NCI-H2196 (cell line): ENCODE results near the gene COLGALT1.
"Not testable (repeated sequence)": the region's sequence is repeated elsewhere in the genome, so short reads cannot be mapped to it uniquely, and the experiment has no call there.

Experiments used
- DNase-seq: peaks from one replicate; lab custom pipeline; 2025; ENCODE audit not compliant: unreplicated experiment; lab: John Stamatoyannopoulos, UW

The COLGALT1 gene

DNA sequence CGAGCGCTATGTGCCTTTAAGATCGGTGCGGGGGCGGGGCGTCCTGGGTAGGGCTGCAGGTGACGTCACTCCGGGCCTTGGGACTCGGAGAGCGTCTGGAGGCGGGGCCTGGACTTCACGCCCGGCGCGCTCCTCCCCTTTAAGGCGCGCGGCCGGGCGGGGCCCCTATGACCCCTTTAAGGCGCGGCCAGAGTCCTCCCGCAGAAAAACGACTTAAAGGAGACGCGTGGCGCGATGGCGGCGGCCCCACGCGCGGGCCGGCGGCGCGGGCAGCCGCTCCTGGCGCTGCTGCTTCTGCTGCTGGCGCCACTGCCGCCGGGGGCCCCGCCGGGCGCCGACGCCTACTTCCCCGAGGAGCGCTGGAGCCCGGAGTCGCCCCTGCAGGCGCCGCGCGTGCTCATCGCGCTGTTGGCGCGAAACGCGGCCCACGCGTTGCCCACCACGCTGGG, at the start of gene COLGALT1:
TSS of gene COLGALT1 (plus strand) at position 170 of the 449 bp plus-strand sequence. CDS start at position 235, 65 bp downstream.
- DNase-seq = peak; percentile 99

DNA sequence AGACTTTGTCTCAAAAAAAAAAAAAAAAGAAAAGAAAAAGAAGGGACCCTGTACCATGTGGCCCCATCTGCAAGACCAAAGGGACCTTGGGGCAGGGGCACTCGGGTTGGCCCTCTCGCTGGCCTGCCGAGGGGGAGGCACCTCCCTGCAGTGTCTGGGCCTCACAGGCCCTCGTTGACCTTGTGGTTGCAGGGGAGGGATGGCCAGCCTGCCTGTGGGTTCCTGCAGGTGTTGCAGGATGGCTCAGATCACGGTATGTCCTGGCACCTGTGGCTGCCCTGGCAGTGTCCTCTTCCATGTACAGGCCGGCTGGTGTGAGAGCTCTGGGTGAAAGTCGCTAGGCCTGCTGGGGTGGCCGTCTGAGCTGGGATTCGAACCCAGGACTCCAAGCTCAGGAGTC, 48.7 kb upstream of the COLGALT1 start:
- DNase-seq = no peak

DNA sequence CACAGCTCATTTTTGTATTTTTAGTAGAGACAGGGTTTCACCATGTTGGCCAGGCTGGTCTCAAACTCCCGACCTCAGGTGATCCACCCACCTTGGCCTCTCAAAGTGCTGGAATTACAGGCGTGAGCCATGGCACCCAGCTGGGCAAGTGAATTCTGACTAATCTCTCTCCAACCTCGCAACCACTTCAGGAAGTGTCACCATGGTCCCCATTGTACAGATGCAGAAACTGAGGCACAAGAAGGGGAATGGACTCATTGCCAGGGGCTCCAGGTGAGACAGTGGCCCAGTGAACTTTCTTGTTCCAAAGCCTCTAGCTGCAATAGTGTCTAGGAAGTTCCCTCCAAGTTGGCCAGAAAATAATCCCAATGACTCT, 46.9 kb upstream of the COLGALT1 start:
- not testable (repeated sequence) for DNase-seq

DNA sequence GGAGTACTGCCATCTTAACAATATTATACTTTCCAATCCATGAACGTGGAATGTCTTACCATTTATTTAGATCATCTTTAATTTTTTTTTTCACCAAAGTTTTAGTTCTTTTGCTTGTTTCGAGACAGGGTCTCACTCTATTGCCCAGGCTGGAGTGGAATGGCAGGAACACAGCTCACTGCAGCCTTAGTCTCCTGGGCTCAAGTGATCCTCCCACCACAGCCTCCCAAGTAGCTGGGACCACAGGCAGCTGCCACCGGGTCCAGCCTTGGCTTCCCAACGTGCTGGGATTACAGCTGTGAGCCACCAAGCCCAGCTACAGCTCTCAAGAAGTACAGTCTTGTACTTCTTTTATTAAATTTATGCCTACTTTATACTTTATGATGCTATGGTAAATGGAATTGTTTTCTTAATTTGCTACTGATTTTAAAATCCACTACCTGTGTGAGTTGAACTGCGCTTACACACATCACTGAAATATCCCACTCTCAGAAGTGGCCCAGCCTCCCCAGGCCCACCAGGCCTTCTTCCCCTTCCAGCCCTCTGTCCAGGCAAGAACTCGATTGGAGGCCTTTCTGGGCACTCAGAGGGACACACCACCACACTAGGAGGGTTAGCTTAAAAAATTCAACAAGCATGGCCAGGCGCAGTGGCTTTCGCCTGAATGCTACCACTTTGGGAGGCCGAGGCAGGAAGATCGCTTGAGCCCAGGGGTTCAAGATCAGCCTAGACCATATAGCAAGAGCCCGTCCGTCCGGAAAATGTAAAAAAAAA, 45.0 kb upstream of the COLGALT1 start:
- no peak for DNase-seq

DNA sequence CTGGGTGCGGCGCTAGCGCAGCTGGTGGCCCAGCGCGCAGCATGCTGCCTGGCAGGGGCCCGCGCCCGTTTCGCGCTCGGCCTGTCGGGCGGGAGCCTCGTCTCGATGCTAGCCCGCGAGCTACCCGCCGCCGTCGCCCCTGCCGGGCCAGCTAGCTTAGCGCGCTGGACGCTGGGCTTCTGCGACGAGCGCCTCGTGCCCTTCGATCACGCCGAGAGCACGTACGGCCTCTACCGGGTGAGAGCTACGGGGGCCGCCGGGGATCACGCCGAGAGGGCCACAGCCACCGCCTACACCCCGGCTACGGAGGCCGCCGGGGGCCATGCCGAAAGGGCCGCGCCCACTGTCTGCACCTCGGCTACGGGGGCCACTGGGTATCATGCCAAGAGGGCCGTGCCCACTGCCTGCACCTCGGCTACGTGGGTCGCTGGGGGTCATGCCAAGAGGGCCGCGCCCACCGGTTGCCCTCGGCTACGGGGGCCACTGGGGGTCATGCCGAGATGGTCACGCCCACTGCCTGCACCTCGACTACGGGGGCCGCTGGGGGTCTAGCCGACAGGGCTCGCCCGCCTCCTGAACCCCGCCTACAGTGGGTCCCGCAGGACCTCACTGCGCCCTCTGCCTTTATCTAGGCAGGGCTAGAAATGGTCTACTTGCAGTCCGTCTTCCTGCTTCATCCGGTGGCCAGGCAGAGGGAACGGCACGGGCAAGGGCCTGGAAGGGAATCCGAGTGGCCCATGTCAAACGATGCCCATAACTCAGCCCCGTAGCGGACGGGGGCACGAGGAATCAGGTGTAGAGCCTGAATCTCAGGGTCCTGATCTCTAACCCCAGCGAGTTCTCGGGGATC, 43.5 kb upstream of the COLGALT1 start:
- DNase-seq = peak; percentile 78

DNA sequence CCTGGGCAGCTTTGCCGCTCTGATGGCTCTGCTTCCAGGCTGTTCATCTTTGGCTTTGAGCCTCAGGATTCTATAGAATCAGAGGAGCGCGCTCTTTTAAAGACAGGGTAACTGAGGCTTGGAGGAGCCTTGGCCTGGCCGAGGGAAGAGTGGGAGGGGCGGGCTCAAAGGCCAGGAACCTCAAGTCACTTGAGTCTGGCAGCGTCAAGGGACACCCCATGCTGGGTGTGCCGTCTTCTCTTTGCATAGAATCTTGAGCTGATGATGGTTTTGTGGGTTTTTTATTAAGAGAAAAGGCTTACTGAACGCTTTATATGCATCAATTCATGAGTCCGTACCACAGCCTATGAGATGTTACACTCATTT, 42.9 kb upstream of the COLGALT1 start:
- no peak for DNase-seq

DNA sequence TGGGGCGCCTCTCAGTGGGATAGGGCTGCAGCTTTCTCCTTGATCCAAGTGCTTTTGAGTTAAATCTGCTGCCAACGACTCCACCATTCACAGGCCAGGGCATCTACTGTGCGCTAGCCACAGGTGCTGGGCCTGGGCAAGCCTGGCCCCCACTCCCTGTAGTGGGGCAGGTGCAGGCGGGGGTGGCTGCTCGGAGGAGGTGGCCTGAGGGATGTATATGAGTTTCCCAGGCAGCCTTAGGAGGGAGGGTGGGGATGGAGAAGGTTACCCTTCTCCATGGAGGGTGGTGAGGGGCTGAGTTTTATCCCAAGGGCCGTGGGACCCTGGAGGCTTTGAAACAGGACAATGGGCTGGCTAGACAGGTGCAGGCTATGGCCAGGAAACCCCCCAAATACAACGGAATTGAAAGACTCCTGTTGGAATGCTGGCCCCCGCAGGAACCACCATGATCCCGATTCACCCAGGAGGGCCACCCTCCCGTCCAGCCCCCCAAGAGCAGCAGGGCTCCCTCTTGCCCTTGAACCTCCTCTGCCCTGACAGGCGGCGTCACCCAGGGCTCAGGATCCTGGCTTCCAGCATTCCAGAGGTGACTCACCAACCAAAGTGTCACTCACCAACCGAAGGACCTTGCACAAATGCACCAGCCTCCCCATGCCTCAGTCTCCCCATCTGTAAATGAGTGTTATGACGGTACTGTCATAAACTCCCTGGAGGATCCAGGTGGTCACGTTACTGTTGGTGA, 39.9 kb upstream of the COLGALT1 start:
- no peak for DNase-seq

DNA sequence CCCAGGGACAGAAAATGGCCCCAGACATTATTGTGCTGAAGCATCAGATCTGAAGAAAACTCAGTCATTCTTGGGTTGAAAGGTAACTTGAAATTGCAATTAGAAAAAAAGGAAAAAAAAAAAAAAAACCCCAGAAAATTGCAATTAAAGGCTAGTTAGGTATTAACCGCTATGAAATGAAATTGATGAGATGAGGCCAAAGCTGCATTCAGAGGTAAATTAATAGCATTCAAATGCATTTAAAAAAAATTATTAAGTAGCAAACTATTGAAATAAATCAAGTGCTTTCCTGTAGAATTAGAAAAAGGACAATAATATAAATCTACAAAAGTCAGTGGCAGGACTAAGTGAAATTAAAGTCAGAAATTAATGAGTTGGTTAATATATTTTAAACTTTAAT, 37.6 kb upstream of the COLGALT1 start:
- DNase-seq = no peak

DNA sequence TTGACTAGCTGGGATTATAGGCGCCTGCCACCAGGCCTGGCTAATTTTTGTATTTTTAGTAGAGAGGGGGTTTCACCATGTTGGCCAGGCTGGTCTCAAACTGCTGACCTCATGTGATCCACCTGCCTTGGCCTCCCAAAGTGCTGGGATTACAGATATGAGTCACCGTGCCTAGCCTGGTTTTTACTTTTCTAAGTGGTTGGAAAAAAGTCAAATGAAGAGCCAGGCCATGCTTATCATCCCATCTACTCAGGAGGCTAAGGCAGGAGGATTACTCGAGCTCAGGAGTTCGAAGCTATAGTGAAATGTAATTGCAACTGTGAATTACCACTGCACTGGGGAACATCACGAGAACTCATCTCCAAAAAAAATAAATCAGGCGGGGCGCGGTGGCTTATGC, 36.8 kb upstream of the COLGALT1 start:
- DNase-seq = not testable (repeated sequence)

DNA sequence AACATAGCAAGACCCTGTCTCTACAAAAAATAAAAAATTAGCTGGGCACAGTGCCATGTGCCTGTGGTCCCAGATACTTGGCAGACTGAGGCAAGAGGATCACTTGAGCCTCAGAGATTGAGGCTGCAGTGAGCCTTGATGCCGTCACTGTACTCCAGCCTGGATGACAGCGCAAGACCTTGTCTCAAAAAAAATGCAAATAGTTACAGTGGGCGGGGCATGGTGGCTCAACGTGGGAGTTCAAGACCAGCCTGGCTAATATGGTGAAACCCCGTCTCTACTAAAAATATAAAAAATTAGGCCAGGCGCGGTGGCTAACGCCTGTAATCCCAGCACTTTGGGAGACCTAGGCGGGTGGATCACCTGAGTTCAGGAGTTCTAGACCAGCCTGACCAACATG, 35.5 kb upstream of the COLGALT1 start:
- no peak for DNase-seq

DNA sequence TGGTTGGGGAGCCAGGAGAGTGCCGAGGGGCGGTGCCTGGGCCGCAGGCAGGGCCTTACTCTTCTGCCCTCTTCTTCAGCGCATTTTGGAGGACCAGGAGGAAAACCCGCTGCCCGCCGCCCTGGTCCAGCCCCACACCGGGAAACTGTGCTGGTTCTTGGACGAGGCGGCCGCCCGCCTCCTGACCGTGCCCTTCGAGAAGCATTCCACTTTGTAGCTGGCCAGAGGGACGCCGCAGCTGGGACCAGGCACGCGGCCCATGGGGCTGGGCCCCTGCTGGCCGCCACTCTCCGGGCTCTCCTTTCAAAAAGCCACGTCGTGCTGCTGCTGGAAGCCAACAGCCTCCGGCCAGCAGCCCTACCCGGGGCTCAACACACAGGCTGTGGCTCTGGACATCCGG, 34.6 kb upstream of the COLGALT1 start:
- DNase-seq = no peak

DNA sequence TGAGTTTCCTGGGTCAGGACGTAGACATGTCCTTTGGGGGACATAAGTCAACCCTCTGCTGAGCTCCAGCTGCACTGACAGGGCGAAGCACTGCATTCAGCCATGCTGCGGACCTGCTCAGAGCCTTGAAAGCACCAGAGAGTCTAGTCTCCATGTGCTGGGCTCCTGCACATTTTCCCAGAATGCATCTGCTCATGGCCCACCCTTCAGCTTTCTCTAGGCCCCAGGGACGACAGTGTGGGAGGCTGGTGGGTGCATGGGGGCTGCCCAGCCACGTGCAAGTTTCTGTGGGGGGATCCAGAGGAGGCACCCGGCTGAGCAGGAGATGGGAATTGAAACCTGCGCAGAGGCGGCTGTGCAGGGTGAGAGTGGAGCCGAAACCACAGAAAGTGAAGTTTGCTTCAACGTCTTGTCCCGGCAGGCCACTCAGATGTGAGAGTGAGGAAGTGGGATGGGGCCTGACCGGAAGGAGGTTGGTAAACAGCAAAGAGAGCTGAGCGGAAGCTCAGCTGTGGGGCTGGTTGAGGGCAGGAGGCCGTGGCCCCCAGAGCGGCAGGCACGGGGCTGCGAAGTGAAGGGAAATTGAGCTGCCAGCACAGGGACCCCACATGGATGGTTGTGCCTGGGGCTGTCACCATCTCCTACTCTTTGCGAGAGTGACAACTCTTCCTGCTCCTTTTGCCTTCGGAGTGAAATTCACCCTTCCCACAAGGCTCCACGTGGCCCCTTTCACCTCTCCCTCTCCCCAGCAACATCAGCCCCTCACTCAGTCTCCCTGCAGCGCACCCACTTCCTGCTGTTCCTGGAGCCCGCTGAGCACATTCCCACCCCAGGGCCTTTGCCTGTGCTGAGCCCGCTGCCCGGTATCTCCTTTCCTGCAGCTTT, 32.2 kb upstream of the COLGALT1 start:
- no peak for DNase-seq

DNA sequence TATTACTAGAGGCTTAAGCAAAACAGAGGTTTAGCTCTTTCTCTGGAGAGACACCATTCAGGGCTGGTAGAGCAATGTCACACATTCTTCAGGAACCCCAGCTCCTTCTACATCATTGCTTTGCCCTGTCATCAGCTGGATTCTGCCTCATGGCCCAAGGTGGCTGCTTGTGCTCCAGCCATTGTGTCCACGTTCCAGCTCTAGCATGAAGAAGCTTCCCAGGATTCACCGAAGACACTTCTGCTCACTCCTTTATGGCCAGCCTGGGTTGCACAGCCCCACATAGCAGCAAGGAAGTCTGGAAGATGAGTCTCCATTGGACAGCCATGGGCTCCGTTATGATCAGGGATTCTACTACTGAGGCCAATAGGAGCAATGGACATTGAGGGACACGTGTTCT, 30.8 kb upstream of the COLGALT1 start:
- DNase-seq = no peak

DNA sequence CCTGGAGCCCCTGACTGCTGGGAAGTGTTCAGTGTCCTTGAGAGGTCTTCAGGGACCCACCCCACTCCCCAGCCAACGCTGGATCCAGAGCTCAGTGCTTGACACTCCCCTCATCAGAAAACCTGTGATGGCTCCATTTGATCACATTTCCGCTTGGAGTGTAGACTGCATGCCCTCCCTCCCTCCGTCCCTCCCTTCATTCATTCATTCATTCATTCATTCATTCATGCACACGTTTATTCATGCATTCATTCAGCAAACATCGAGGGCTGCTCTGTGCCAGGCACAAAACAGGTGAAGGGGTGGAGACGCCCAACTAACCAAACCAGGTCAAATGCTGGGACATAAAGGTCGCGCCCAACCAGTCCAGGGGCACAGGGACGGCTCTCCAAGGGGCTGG, 30.3 kb upstream of the COLGALT1 start:
- DNase-seq = no peak

DNA sequence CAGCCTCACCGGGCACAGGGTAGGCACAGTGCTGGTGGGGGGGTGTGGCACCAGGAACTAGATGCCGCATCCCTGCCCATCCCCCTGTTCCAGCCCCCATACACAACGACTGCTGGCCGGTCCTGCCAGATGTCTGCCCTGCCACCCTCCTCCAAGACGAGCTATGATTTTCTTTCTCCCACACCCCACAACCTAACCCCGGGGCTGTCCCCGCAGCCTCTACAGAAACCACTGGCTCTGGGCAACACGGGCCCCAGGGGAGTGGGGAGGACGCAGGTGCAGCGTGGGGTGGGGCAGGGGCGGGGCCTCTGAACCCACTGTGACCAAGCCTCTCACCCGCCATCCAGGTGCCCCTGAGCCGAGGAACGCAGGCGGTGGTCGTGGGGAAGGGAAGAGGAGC, 28.5 kb upstream of the COLGALT1 start:
- no peak for DNase-seq

DNA sequence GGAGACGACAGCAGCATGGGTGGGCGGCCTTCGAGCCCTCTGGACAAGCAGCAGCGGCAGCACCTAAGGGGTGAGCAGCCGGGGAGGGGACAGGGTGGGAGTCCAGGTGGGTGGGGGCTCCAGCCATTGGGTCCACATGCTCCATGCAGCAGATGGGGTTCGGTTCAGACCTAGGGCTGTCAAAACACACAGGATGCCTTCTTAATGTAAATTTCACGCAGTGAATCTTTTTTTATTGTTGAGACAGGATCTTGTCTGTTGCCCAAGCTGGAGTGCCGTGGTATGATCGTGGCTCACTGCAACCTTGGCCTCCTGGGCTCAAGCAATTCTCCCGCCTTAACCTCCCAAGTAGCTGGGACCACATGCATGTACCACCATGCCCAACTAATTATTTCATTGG, 28.1 kb upstream of the COLGALT1 start:
- no peak for DNase-seq

DNA sequence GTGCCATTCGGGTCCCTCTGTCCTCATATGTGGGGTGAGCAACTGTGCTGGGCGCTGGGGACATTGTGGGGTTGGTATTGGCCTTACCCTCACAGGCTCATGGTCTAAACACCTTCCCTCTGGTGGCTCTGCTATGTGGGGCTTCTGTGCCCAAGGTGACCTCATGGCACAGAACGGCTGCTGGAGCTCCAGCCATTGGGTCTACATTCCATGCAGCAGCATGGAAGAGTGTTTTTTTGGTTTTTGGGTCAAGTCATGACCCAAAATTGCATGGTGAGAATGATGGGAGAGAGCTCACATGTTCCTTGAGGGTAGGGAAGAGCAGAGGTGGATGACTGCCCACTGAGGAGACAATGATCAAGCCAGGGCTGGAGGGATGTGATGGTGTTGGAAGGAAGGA, 26.8 kb upstream of the COLGALT1 start:
- DNase-seq = no peak

DNA sequence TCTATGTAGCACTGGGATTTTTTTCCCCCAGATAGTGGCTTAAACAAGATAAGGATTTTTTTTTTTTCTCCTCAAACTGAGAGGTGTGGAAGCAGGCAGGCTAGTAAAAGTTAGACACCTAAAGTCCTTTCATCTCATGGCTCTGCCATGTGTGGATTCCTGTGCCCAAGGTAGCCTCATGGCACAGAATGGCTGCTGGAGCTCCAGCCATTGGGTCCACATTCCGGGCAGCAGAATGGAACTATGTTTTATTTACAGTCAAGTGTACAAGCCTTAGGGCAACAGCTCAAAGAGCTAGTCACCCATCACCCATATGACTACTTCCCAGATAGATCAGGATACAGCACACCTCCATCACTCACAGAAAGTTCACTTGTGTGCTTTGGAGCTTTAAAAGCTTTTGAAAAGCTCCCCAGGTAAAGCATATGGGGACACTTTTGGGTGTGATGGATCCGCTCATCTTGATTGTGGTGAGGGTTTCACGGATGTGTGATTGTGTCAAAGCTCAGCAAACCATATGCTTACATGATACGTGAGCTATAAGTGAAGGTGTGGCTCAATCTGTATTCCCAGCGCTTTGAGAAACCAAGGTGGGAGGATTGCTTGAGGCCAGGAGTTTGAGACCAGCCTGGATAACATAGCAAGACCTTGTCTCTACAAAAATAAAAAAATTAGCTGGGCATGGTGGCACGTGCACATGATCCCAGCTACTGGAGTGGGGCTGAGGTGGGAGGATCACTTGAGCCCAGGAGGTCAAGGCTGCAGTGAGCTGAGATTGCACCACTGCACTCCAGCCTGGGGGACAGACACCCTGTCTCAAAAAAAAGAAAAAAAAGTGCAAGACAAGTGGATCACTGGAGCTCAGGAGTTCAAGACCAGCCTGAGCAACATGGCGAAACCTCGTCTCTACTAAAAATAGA, 25.9 kb upstream of the COLGALT1 start:
- DNase-seq = no peak

DNA sequence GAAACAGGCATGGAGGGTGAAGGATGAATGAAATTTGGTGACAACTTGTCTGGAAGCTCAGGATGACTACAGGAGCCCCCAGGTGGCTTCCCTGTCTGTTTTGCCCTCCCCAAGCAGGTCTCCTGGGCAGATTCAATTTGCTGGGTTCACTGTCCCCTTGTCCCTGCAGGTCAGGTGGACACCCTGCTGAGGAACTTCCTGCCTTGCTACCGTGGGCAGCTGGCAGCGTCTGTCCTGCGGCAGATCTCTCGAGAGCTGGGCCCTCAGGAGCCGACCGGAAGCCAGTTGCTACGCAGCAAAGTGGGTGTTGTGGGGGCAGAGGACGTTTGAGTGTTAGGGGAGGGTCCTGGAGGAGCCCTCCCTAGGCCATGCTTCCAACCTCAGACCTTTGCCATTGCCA, 24.9 kb upstream of the COLGALT1 start:
- peak; percentile 68 for DNase-seq

DNA sequence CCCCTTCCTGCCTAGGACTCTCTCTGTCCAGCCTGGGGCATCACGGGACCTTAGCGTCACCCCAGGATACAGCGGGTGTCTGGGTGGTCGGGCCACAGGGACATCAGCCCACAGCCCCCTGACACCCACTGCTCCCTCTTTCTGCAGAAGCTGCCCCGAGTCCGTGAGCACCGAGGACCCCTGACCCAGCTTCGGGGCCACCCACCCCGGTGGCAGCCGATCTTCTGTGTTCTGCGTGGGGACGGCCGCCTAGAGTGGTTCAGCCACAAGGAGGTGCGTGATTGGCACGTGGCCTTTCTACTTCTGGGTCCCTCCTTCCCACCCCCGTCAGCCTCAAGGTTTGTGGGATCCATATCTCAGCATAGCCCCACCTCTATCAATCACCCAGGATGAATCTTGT, 23.3 kb upstream of the COLGALT1 start:
- no peak for DNase-seq
